ES-I3 (cell line): ENCODE results near the gene PCDHB11.
"Not testable (repeated sequence)": the region's sequence is repeated elsewhere in the genome, so short reads cannot be mapped to it uniquely, and the experiment has no call there.

ENCODE experiments used
- H3K36me3 ChIP-seq: 2 replicates; pipeline ENCODE4 v1.6.1; 2013; ENCODE audit warnings: mild to moderate bottlenecking, low read length, control low read depth, moderate library complexity; ENCODE audit not compliant: insufficient read depth
- H3K4me1 ChIP-seq: 2 replicates; pipeline ENCODE4 v1.6.1; 2013; ENCODE audit warnings: mild to moderate bottlenecking, control low read depth, low read length; ENCODE audit not compliant: insufficient read depth
- H3K9ac ChIP-seq: 2 replicates; pipeline ENCODE4 v1.6.1; 2013; ENCODE audit warnings: low read depth, mild to moderate bottlenecking, low read length, moderate library complexity
- H3K9me3 ChIP-seq: 2 replicates; pipeline ENCODE4 v1.6.1; 2013; ENCODE audit warnings: mild to moderate bottlenecking, low read length, moderate library complexity; ENCODE audit not compliant: control insufficient read depth, insufficient read depth

PCDHB11 gene

GRCh38 chr5:141199359-141200235, at the start of gene PCDHB11:
TSS of gene PCDHB11 (plus strand) at chr5:141199627. CDS start at chr5:141199775, 148 bp downstream.
- Histone ChIP-seq H3K9ac (no peak within 1 kb of the TSS), H3K4me1 (no peaks in the 10 kb centered on the region), H3K36me3 (no peaks in the 10 kb centered on the region), H3K9me3 (peaks cover 4% of the 10 kb centered on the region; the same call in 1 of the 2 replicates)

- Histone ChIP-seq H3K36me3 (no peaks in the 10 kb centered on the region), H3K9ac (no peak within 1 kb of the TSS), H3K4me1 (no peaks in the 10 kb centered on the region), H3K9me3 (no peaks in the 10 kb centered on the region)
Observed at GRCh38 chr5:141149812-141150211, 49.6 kb upstream of the PCDHB11 start, which contains the start of gene PCDHB6. TSS of gene PCDHB6 (plus strand) at chr5:141150057. CDS start at chr5:141150258, 201 bp downstream.

- no peaks in the 10 kb centered on the region for H3K4me1 ChIP-seq
- H3K9me3 ChIP-seq, result no peaks in the 10 kb centered on the region
- H3K9ac ChIP-seq, result no peak overlapping the region
- no peaks in the 10 kb centered on the region for H3K36me3 ChIP-seq
Observed at GRCh38 chr5:141150224-141150992, 49.0 kb upstream of the PCDHB11 start.

GRCh38 chr5:141150993-141151325, 48.5 kb upstream of the PCDHB11 start:
- H3K36me3 ChIP-seq, result no peaks in the 10 kb centered on the region

GRCh38 chr5:141151632-141152031, 47.8 kb upstream of the PCDHB11 start:
- H3K9ac ChIP-seq, H3K4me1 ChIP-seq, H3K9me3 ChIP-seq, H3K36me3 ChIP-seq: not testable (repeated sequence)

More at GRCh38 chr5:141150993-141151325, 48.5 kb upstream of the PCDHB11 start:
- Histone ChIP-seq H3K9ac (no peak overlapping the region), H3K4me1 (no peaks in the 10 kb centered on the region), H3K9me3 (no peaks in the 10 kb centered on the region)

GRCh38 chr5:141152096-141152495, 47.3 kb upstream of the PCDHB11 start:
- H3K9ac ChIP-seq, H3K4me1 ChIP-seq, H3K36me3 ChIP-seq, H3K9me3 ChIP-seq: not testable (repeated sequence)

- Histone ChIP-seq H3K36me3 (no peaks in the 10 kb centered on the region), H3K9me3 (no peaks in the 10 kb centered on the region), H3K9ac (peak overlapping the region; percentile 41), H3K4me1 (no peaks in the 10 kb centered on the region)
Observed at GRCh38 chr5:141155540-141156374, 43.7 kb upstream of the PCDHB11 start.

- not testable (repeated sequence) for H3K36me3 ChIP-seq, H3K9ac ChIP-seq
Observed at GRCh38 chr5:141157356-141157755, 42.1 kb upstream of the PCDHB11 start.

GRCh38 chr5:141157901-141158300, 41.5 kb upstream of the PCDHB11 start:
- not testable (repeated sequence) for H3K4me1 ChIP-seq, H3K9ac ChIP-seq, H3K36me3 ChIP-seq, H3K9me3 ChIP-seq

More at GRCh38 chr5:141157356-141157755, 42.1 kb upstream of the PCDHB11 start:
- H3K9me3 ChIP-seq, H3K4me1 ChIP-seq: not testable (repeated sequence)

- Histone ChIP-seq H3K4me1 (no peaks in the 10 kb centered on the region), H3K9me3 (no peaks in the 10 kb centered on the region; the same call in 1 of the 2 replicates), H3K9ac (no peak within 1 kb of the TSS), H3K36me3 (no peaks in the 10 kb centered on the region)
Observed at GRCh38 chr5:141172381-141173204, 26.8 kb upstream of the PCDHB11 start, which contains the start of gene PCDHB7. TSS of gene PCDHB7 (plus strand) at chr5:141172644. CDS start at chr5:141172836, 192 bp downstream.

GRCh38 chr5:141174291-141175104, 24.9 kb upstream of the PCDHB11 start:
- H3K9me3 ChIP-seq, H3K36me3 ChIP-seq, H3K9ac ChIP-seq, H3K4me1 ChIP-seq: not testable (repeated sequence)

- H3K4me1 ChIP-seq, result no peaks in the 10 kb centered on the region
- H3K9ac ChIP-seq, result no peak overlapping the region
- no peaks in the 10 kb centered on the region for H3K36me3 ChIP-seq
- no peaks in the 10 kb centered on the region; the same call in 1 of the 2 replicates for H3K9me3 ChIP-seq
Observed at GRCh38 chr5:141175933-141176332, 23.5 kb upstream of the PCDHB11 start.
